ENCODE results near the gene CCL3. TPM values are rescaled to one million over a fixed set of nuclear protein-coding genes. Genes with fewer than 3 reads are reported as not detected.

CCL3 gene
- total RNA-seq, 1 experiment from 2014 or later, result not detected

- H3K36me3 ChIP-seq (ENCODE audit: control insufficient read depth, insufficient read depth, low read length), result no peaks in the 10 kb centered on the region
- no peak overlapping the region for H3K4me3 Mint-ChIP-seq (ENCODE audit: unreplicated experiment)
- no peak for DNase-seq
- no peaks in the 10 kb centered on the region for H3K27me3 ChIP-seq (replicated peaks; ENCODE audit: control insufficient read depth, insufficient read depth, low read length)
- TF ChIP-seq, protein P1, sequence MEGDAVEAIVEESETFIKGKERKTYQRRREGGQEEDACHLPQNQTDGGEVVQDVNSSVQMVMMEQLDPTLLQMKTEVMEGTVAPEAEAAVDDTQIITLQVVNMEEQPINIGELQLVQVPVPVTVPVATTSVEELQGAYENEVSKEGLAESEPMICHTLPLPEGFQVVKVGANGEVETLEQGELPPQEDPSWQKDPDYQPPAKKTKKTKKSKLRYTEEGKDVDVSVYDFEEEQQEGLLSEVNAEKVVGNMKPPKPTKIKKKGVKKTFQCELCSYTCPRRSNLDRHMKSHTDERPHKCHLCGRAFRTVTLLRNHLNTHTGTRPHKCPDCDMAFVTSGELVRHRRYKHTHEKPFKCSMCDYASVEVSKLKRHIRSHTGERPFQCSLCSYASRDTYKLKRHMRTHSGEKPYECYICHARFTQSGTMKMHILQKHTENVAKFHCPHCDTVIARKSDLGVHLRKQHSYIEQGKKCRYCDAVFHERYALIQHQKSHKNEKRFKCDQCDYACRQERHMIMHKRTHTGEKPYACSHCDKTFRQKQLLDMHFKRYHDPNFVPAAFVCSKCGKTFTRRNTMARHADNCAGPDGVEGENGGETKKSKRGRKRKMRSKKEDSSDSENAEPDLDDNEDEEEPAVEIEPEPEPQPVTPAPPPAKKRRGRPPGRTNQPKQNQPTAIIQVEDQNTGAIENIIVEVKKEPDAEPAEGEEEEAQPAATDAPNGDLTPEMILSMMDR (IDR thresholded peaks at IDR 0.05; ENCODE audit: insufficient read depth in 1 of 2, low read depth in 1 of 2, low read length in 1 of 2, severe bottlenecking in 1 of 2, unreplicated experiment in 1 of 2), result no peak
- no peaks in the 10 kb centered on the region for H3K9me3 Mint-ChIP-seq (ENCODE audit: unreplicated experiment)
- H3K9me3 ChIP-seq, result no peaks in the 10 kb centered on the region
- H3K27ac Mint-ChIP-seq (ENCODE audit: unreplicated experiment), result no peak overlapping the region
- intact Hi-C loops (cut with micrococcal nuclease; ENCODE audit: unreplicated experiment), result no loop called here
- BruUV-seq (replicated peaks), result no TSS peak
- peaks cover 8% of the 10 kb centered on the region for H3K27me3 Mint-ChIP-seq (ENCODE audit: insufficient read depth, unreplicated experiment)
- peaks cover 11% of the 10 kb centered on the region; the same call in 1 of the 2 replicates for H3K4me1 ChIP-seq
- peaks cover 10% of the 10 kb centered on the region for H3K4me1 Mint-ChIP-seq (ENCODE audit: low read depth, unreplicated experiment)
- ChIA-PET CTCF (no interaction called here), POLR2A (no interaction called here)
- no peaks in the 10 kb centered on the region for H3K36me3 Mint-ChIP-seq (ENCODE audit: insufficient read depth, unreplicated experiment)
- no peak overlapping the region for H3K4me3 ChIP-seq (ENCODE audit: low read depth, low read length)
Observed at GRCh38 chr17:36132421-36132831, 42.5 kb upstream of the CCL3 start.

DNA sequence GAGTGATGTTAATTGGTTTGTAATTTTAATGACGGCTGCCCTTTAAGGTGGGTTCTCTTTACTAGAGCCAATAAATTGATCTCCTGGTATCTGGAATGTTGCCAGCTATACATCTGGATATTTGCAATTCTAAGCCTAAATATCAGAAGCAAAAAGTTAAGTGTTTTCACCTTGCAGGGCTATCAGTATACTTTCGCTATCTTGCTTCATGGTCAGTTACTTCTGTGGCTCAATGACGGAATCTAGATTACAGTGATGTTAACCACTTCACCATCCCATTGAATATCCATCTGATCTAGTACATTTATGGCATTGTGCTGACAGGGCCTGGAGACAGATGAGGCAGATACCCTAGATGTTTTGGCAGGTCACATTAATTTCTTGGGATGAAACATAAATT is 42.0 kb upstream of the CCL3 start:
- H3K4me3 Mint-ChIP-seq (ENCODE audit: unreplicated experiment), result no peak overlapping the region
- ChIA-PET POLR2A (no interaction called here), CTCF (no interaction called here)
- no peaks in the 10 kb centered on the region for H3K36me3 Mint-ChIP-seq (ENCODE audit: insufficient read depth, unreplicated experiment)
- TF ChIP-seq, protein P1 (IDR thresholded peaks at IDR 0.05; ENCODE audit: insufficient read depth in 1 of 2, low read depth in 1 of 2, low read length in 1 of 2, severe bottlenecking in 1 of 2, unreplicated experiment in 1 of 2), result no peak
- no peak for DNase-seq
- intact Hi-C loops (cut with micrococcal nuclease; ENCODE audit: unreplicated experiment), result no loop called here
- no peak overlapping the region for H3K27ac Mint-ChIP-seq (ENCODE audit: unreplicated experiment)
- peaks cover 8% of the 10 kb centered on the region for H3K27me3 Mint-ChIP-seq (ENCODE audit: insufficient read depth, unreplicated experiment)
- no TSS peak for BruUV-seq (replicated peaks)
- Histone ChIP-seq H3K27me3 (replicated peaks; ENCODE audit: control insufficient read depth, insufficient read depth, low read length) (no peaks in the 10 kb centered on the region), H3K4me1 (peaks cover 11% of the 10 kb centered on the region; the same call in 1 of the 2 replicates), H3K4me3 (ENCODE audit: low read depth, low read length) (no peak overlapping the region), H3K9me3 (no peaks in the 10 kb centered on the region), H3K36me3 (ENCODE audit: control insufficient read depth, insufficient read depth, low read length) (no peaks in the 10 kb centered on the region)
- peaks cover under 1% of the 10 kb centered on the region for H3K9me3 Mint-ChIP-seq (ENCODE audit: unreplicated experiment)
- H3K4me1 Mint-ChIP-seq (ENCODE audit: low read depth, unreplicated experiment), result peaks cover 10% of the 10 kb centered on the region

- Mint-ChIP-seq H3K4me3 (ENCODE audit: unreplicated experiment) (no peak overlapping the region), H3K4me1 (ENCODE audit: low read depth, unreplicated experiment) (peaks cover 9% of the 10 kb centered on the region), H3K27ac (ENCODE audit: unreplicated experiment) (no peak overlapping the region), H3K9me3 (ENCODE audit: unreplicated experiment) (peaks cover 6% of the 10 kb centered on the region), H3K36me3 (ENCODE audit: insufficient read depth, unreplicated experiment) (no peaks in the 10 kb centered on the region), H3K27me3 (ENCODE audit: insufficient read depth, unreplicated experiment) (peaks cover 8% of the 10 kb centered on the region)
- TF ChIP-seq, protein P1 (IDR thresholded peaks at IDR 0.05; ENCODE audit: insufficient read depth in 1 of 2, low read depth in 1 of 2, low read length in 1 of 2, severe bottlenecking in 1 of 2, unreplicated experiment in 1 of 2), result peak in 1 of 2 experiments; percentile 12
- no peak for DNase-seq
- intact Hi-C loops (cut with micrococcal nuclease; ENCODE audit: unreplicated experiment), result no loop called here
- CTCF ChIA-PET, result no interaction called here
- no peak overlapping the region for H3K4me3 ChIP-seq (ENCODE audit: low read depth, low read length)
- BruUV-seq (replicated peaks), result no TSS peak
- H3K36me3 ChIP-seq (ENCODE audit: control insufficient read depth, insufficient read depth, low read length), result no peaks in the 10 kb centered on the region
- H3K27me3 ChIP-seq (replicated peaks; ENCODE audit: control insufficient read depth, insufficient read depth, low read length), result no peaks in the 10 kb centered on the region
- peaks cover 9% of the 10 kb centered on the region; the same call in 1 of the 2 replicates for H3K4me1 ChIP-seq
- H3K9me3 ChIP-seq, result peaks cover 3% of the 10 kb centered on the region; the same call in 1 of the 2 replicates
- POLR2A ChIA-PET, result no interaction called here
Observed at GRCh38 chr17:36131421-36131820, 41.5 kb upstream of the CCL3 start.

Measured in Caco-2 (cell line).